Ovary (tissue), 3 donors: ENCODE data around the gene RPS5.
A peak's percentile ranks its signal among the peaks of the same experiment; 100 is the strongest.

Experiments used
- CTCF ChIP-seq, 3 donors: fragments of 450-650 bp in 2 of 3; fragments of 200-600 bp in 1 of 3; IDR thresholded peaks; one replicate each; pipeline versions ENCODE4 v1.5.1 to v1.8.0; 2016 to 2022; ENCODE audit warnings: antibody characterized with exemption in 3 of 3, mild to moderate bottlenecking in 1 of 3
- EP300 ChIP-seq: sonication (generic); formaldehyde crosslinking; IDR thresholded peaks from one replicate; pipeline ENCODE4 v1.6.1; 2017; ENCODE audit warnings: antibody characterized with exemption
- POLR2A ChIP-seq: fragments of 450-650 bp; IDR thresholded peaks from one replicate; pipeline ENCODE4 v1.6.1; 2017; ENCODE audit warnings: antibody characterized with exemption, mild to moderate bottlenecking, moderate library complexity
- donor health status: DM: no; HTN: no; CAD: no.

GRCh38 chr19:58406818-58407657, 20.0 kb downstream of the RPS5 start:
- TF ChIP-seq CTCF (IDR thresholded peaks at IDR 0.05) (peak in 1 of 3 donors; percentile 11), POLR2A (no peak), EP300 (no peak)
